ENCODE results near the gene MRC2. TPM values are rescaled to one million over a fixed set of nuclear protein-coding genes. Genes with fewer than 3 reads are reported as not detected.
A peak's percentile ranks its signal among the peaks of the same experiment; 100 is the strongest.

The MRC2 gene
- total and polyA plus RNA-seq, 2 experiments from 2014 or later, result 222 to 756 TPM

- in situ Hi-C loops (cut with MboI), result loop anchor here (5.0 to 10.0 kb wide), 2 partner anchors 271 to 703 kb away; no protein-coding TSS in a partner anchor
- Histone ChIP-seq H4K20me1 (ENCODE audit: insufficient read depth) (no peaks in the 10 kb centered on the region), H3K4me1 (ENCODE audit: insufficient read depth) (peaks cover 21% of the 10 kb centered on the region), H3K9me3 (ENCODE audit: low read depth) (no peaks in the 10 kb centered on the region), H3K4me2 (ENCODE audit: unreplicated experiment) (no peak overlapping the region), H3F3A (ENCODE audit: insufficient read depth) (no peaks in the 10 kb centered on the region), H3K9me2 (ENCODE audit: insufficient read depth) (no peaks in the 10 kb centered on the region), H3K9ac (no peak overlapping the region), H2AFZ (no peak overlapping the region), H3K79me2 (ENCODE audit: insufficient read depth) (no peaks in the 10 kb centered on the region), H3K27ac (no peak overlapping the region), H3K36me3 (ENCODE audit: low read depth) (no peaks in the 10 kb centered on the region), H3K27me3 (replicated peaks; ENCODE audit: insufficient read depth) (no peaks in the 10 kb centered on the region), H3K4me3 (no peak overlapping the region)
- TF ChIP-seq EZH2phosphoT487 (IDR thresholded peaks at IDR 0.05; ENCODE audit: insufficient read depth, low read depth) (no peak), EZH2 (IDR thresholded peaks at IDR 0.05; ENCODE audit: insufficient read depth, poor library complexity, severe bottlenecking) (no peak)
- 92 to 94% methylated on average over 8 of the region's 8 CpGs for WGBS, 2 experiments (ENCODE audit: low coverage in 1 of 2, low lambda C conversion rate in 2 of 2, missing lambda C conversion rate in 2 of 2)
- DNase-seq, result no peak
Observed at GRCh38 chr17:62701706-62702085, 74.2 kb downstream of the MRC2 start.

GRCh38 chr17:62702746-62703260 lies 75.3 kb downstream of the MRC2 start:
- in situ Hi-C loops (cut with MboI), result loop anchor here (5.0 to 10.0 kb wide), 2 partner anchors 269 to 702 kb away; no protein-coding TSS in a partner anchor
- WGBS, 2 experiments (ENCODE audit: low coverage in 1 of 2, low lambda C conversion rate in 2 of 2, missing lambda C conversion rate in 2 of 2), result 69 to 73% methylated on average over 6 of the region's 6 CpGs
- TF ChIP-seq EZH2 (IDR thresholded peaks at IDR 0.05; ENCODE audit: insufficient read depth, poor library complexity, severe bottlenecking) (no peak), EZH2phosphoT487 (IDR thresholded peaks at IDR 0.05; ENCODE audit: insufficient read depth, low read depth) (no peak)
- Histone ChIP-seq H3F3A (ENCODE audit: insufficient read depth) (no peaks in the 10 kb centered on the region), H3K9ac (no peak overlapping the region), H3K9me3 (ENCODE audit: low read depth) (no peaks in the 10 kb centered on the region), H3K4me2 (ENCODE audit: unreplicated experiment) (peak overlapping the region; percentile 69), H2AFZ (no peak overlapping the region), H4K20me1 (ENCODE audit: insufficient read depth) (no peaks in the 10 kb centered on the region), H3K4me3 (no peak overlapping the region), H3K9me2 (ENCODE audit: insufficient read depth) (no peaks in the 10 kb centered on the region), H3K4me1 (ENCODE audit: insufficient read depth) (peaks cover 20% of the 10 kb centered on the region; the same call in 1 of the 2 replicates), H3K79me2 (ENCODE audit: insufficient read depth) (no peaks in the 10 kb centered on the region), H3K27ac (no peak overlapping the region), H3K27me3 (replicated peaks; ENCODE audit: insufficient read depth) (no peaks in the 10 kb centered on the region), H3K36me3 (ENCODE audit: low read depth) (no peaks in the 10 kb centered on the region)
- DNase-seq, result no peak

GRCh38 chr17:62703261-62703775 lies 75.8 kb downstream of the MRC2 start:
- DNase-seq, result peak; percentile 87
- TF ChIP-seq EZH2 (IDR thresholded peaks at IDR 0.05; ENCODE audit: insufficient read depth, poor library complexity, severe bottlenecking) (no peak), EZH2phosphoT487 (IDR thresholded peaks at IDR 0.05; ENCODE audit: insufficient read depth, low read depth) (no peak)
- Histone ChIP-seq H3F3A (ENCODE audit: insufficient read depth) (no peaks in the 10 kb centered on the region), H3K36me3 (ENCODE audit: low read depth) (no peaks in the 10 kb centered on the region), H4K20me1 (ENCODE audit: insufficient read depth) (no peaks in the 10 kb centered on the region), H3K4me3 (peak overlapping the region; percentile 80), H2AFZ (peak overlapping the region; percentile 76), H3K79me2 (ENCODE audit: insufficient read depth) (no peaks in the 10 kb centered on the region), H3K27me3 (replicated peaks; ENCODE audit: insufficient read depth) (no peaks in the 10 kb centered on the region), H3K4me1 (ENCODE audit: insufficient read depth) (peaks cover 20% of the 10 kb centered on the region; the same call in 1 of the 2 replicates), H3K9ac (peak overlapping the region; percentile 86), H3K9me3 (ENCODE audit: low read depth) (no peaks in the 10 kb centered on the region), H3K4me2 (ENCODE audit: unreplicated experiment) (peak overlapping the region; percentile 69), H3K9me2 (ENCODE audit: insufficient read depth) (no peaks in the 10 kb centered on the region), H3K27ac (no peak overlapping the region)
- 16 to 17% methylated on average over 15 to 16 of the region's 16 CpGs for WGBS, 2 experiments (ENCODE audit: low coverage in 1 of 2, low lambda C conversion rate in 2 of 2, missing lambda C conversion rate in 2 of 2)
- in situ Hi-C loops (cut with MboI), result loop anchor here (5.0 to 10.0 kb wide), 2 partner anchors 269 to 701 kb away; no protein-coding TSS in a partner anchor

DNA sequence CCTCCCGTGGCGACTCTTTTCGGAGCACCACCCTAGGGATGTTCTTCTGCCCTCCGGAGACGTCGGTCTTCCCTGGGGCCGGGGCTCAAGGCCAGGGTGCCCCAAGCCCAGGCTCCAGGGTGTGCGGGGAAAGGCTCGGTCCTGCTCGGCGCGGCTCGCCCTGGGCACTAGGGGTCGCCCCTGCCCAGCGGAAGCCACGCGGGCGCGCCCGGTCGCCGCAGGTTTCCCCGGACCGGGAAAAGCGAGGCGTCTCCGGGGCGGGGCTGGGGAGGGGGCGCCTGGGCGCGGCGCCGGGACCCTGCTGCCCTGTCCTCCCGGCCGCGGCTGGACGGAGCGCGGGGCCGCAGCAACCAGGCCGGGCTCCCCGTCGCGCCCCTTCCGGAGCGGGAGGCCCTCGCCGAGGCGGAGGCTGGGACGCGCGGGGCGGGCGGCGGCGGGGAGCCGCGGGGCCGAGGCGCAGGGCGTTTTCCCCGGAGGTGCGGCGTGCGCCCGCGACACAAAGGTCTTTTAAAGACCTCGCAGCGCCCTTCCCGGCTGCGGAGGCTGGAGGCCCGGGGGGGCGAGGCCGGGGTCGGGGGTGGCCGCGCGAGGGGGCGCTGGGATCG lies 76.4 kb downstream of the MRC2 start:
- in situ Hi-C loops (cut with MboI), result loop anchor here (5.0 to 10.0 kb wide), 2 partner anchors 268 to 701 kb away; no protein-coding TSS in a partner anchor
- 0% methylated on average over 57 to 63 of the region's 80 CpGs for WGBS, 2 experiments (ENCODE audit: low coverage in 1 of 2, low lambda C conversion rate in 2 of 2, missing lambda C conversion rate in 2 of 2)
- peak; percentile 87 for DNase-seq
- Histone ChIP-seq H3K36me3 (ENCODE audit: low read depth) (no peaks in the 10 kb centered on the region), H3K79me2 (ENCODE audit: insufficient read depth) (no peaks in the 10 kb centered on the region), H3K27ac (peak overlapping the region; percentile 39), H3K4me3 (peak overlapping the region; percentile 80), H3K9me2 (ENCODE audit: insufficient read depth) (no peaks in the 10 kb centered on the region), H3K4me1 (ENCODE audit: insufficient read depth) (peaks cover 20% of the 10 kb centered on the region; the same call in 1 of the 2 replicates), H2AFZ (peak overlapping the region; percentile 76), H3K9ac (peak overlapping the region; percentile 86), H3K4me2 (ENCODE audit: unreplicated experiment) (peak overlapping the region; percentile 87), H3K27me3 (replicated peaks; ENCODE audit: insufficient read depth) (no peaks in the 10 kb centered on the region), H3K9me3 (ENCODE audit: low read depth) (no peaks in the 10 kb centered on the region), H4K20me1 (ENCODE audit: insufficient read depth) (no peaks in the 10 kb centered on the region), H3F3A (ENCODE audit: insufficient read depth) (no peaks in the 10 kb centered on the region)
- TF ChIP-seq EZH2 (IDR thresholded peaks at IDR 0.05; ENCODE audit: insufficient read depth, poor library complexity, severe bottlenecking), result no peak
- TF ChIP-seq EZH2phosphoT487 (IDR thresholded peaks at IDR 0.05; ENCODE audit: insufficient read depth, low read depth), result no peak

Measured in GM23248 (cell line).